ENCODE results near the gene LBX1.

- no peak for TF ChIP-seq CTCF (IDR thresholded peaks at IDR 0.05 in 8 of 11, conservative IDR thresholded peaks at IDR 0.05 in 3 of 11)
- TF ChIP-seq POLR2A (IDR thresholded peaks at IDR 0.05) = no peak
- no peak for TF ChIP-seq POLR2AphosphoS5 (IDR thresholded peaks at IDR 0.05)
Observed at GRCh38 chr10:101246639-101247038, 17.4 kb upstream of the LBX1 start.

Data from spleen (tissue), 7 donors.